ENCODE measurements around the gene CHRNB1. TPM values are rescaled to one million over a fixed set of nuclear protein-coding genes. Genes with fewer than 3 reads are reported as not detected.

Gene CHRNB1
- total RNA-seq, 4 donors from 2014 or later = 3.0 to 10.9 (median 7.4) TPM

- no peak for TF ChIP-seq CTCF (IDR thresholded peaks at IDR 0.05)
- ATAC-seq (ENCODE audit: low FRiP score) = no peak
- DNase-seq (ENCODE audit: low spot score) = no peak
These were observed 28.5 kb upstream of the CHRNB1 start for GRCh38 chr17:7416323-7416722.

GRCh38 chr17:7417056-7417655 lies 27.7 kb upstream of the CHRNB1 start:
- DNase-seq (ENCODE audit: low spot score) = no peak
- no peak for ATAC-seq (ENCODE audit: low FRiP score)

GRCh38 chr17:7418472-7419152 lies 26.2 kb upstream of the CHRNB1 start:
- ATAC-seq (ENCODE audit: low FRiP score) = no peak
- no peak for DNase-seq (ENCODE audit: low spot score)
- TF ChIP-seq CTCF (IDR thresholded peaks at IDR 0.05) = no peak

More at GRCh38 chr17:7417056-7417655, 27.7 kb upstream of the CHRNB1 start:
- TF ChIP-seq CTCF (IDR thresholded peaks at IDR 0.05) = no peak

- TF ChIP-seq CTCF (IDR thresholded peaks at IDR 0.05) = no peak
- DNase-seq (ENCODE audit: low spot score) (no peak), ATAC-seq (ENCODE audit: low FRiP score) (no peak)
These were observed 24.8 kb upstream of the CHRNB1 start, which contains the start of gene SPEM1 for GRCh38 chr17:7419819-7420610. Gene SPEM1 (plus strand): TSS chr17:7420324. CDS start chr17:7420385, 61 bp downstream.

GRCh38 chr17:7421186-7421585 lies 23.7 kb upstream of the CHRNB1 start:
- DNase-seq (ENCODE audit: low spot score) (no peak), ATAC-seq (ENCODE audit: low FRiP score) (no peak)
- TF ChIP-seq CTCF (IDR thresholded peaks at IDR 0.05) = no peak

- DNase-seq (ENCODE audit: low spot score) (no peak), ATAC-seq (ENCODE audit: low FRiP score) (no peak)
- no peak for TF ChIP-seq CTCF (IDR thresholded peaks at IDR 0.05)
These were observed 21.2 kb upstream of the CHRNB1 start for GRCh38 chr17:7423679-7424078.

All from omental fat pad (tissue), 4 donors.